ENCODE data around the gene CLDND1.

DNA sequence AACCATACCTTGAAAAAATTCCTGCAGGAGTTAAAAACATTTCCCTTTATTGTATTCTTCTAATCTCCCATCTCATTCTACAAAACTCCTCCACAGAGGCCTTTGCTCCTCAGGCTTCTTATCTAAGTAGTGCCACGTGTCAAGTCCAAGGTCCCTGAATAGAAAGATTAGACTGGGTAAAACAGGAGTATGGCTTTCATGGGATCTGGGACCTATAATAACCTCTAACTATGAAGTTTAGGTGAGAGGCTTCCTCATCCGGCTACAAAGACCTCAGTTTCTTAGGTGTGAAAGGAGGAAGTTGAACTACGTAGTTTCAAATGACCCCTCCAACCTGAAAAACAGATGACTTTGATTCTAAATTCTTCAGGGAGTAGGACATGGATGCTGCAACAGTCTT, 29.1 kb upstream of the CLDND1 start:
- TF ChIP-seq CEBPB (IDR thresholded peaks at IDR 0.05; ENCODE audit: low read depth) (no peak), CTCF (IDR thresholded peaks at IDR 0.05 in 2 of 3, conservative IDR thresholded peaks at IDR 0.05 in 1 of 3; ENCODE audit: borderline replicate concordance in 1 of 3, insufficient read depth in 1 of 3, low read depth in 2 of 3, low read length in 2 of 3) (no peak), REST (IDR thresholded peaks at IDR 0.05; ENCODE audit: low read depth) (no peak), ZNF274 (IDR thresholded peaks at IDR 0.05; ENCODE audit: low read depth, low read length) (no peak), MAX (IDR thresholded peaks at IDR 0.05) (no peak), EZH2 (IDR thresholded peaks at IDR 0.05) (no peak), EGR1 (IDR thresholded peaks at IDR 0.05; ENCODE audit: low read depth) (no peak), POLR2A (IDR thresholded peaks at IDR 0.05; ENCODE audit: borderline replicate concordance, extremely low read depth, insufficient read depth, insufficient read length) (no peak), POLR2AphosphoS5 (IDR thresholded peaks at IDR 0.05; ENCODE audit: low read depth, low read length) (no peak), SRF (IDR thresholded peaks at IDR 0.05; ENCODE audit: low read depth) (no peak), YY1 (IDR thresholded peaks at IDR 0.05; ENCODE audit: extremely low read depth, insufficient replicate concordance, low read depth, low read length) (no peak), SP1 (IDR thresholded peaks at IDR 0.05; ENCODE audit: low read depth) (no peak), ATF3 (IDR thresholded peaks at IDR 0.05) (no peak), TCF7L2 (IDR thresholded peaks at IDR 0.05; ENCODE audit: borderline replicate concordance, extremely low read depth, insufficient read depth, insufficient read length) (no peak)
